ENCODE results near the gene IL22RA2.

DNA sequence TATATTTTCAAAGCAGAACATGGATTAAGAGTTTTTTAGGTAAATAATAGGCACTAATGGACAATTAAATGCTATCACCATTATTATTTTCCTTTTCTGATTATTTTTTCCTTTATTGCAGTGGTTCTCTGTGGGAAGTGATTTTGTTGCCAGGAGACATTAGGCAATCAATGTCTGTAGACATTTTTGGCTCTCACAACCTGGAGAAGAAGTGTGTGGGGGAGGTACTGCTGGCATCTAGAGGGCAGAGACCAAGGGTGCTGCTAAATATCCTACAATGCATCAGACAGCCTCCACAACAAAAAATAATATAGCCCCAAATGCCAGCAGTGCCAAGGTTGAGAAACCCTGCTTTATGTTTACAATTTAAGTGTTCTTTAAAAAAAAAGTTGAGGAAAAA is 37.5 kb upstream of the IL22RA2 start:
- no peak for TF ChIP-seq BCL11B (tag by site-specific recombination; IDR thresholded peaks at IDR 0.05; ENCODE audit: low read depth)
- TF ChIP-seq ZNF423 (tag by site-specific recombination; IDR thresholded peaks at IDR 0.05): no peak
- no peak for TF ChIP-seq MYNN (tag by site-specific recombination; IDR thresholded peaks at IDR 0.05; ENCODE audit: borderline replicate concordance)
- TF ChIP-seq, protein P1, sequence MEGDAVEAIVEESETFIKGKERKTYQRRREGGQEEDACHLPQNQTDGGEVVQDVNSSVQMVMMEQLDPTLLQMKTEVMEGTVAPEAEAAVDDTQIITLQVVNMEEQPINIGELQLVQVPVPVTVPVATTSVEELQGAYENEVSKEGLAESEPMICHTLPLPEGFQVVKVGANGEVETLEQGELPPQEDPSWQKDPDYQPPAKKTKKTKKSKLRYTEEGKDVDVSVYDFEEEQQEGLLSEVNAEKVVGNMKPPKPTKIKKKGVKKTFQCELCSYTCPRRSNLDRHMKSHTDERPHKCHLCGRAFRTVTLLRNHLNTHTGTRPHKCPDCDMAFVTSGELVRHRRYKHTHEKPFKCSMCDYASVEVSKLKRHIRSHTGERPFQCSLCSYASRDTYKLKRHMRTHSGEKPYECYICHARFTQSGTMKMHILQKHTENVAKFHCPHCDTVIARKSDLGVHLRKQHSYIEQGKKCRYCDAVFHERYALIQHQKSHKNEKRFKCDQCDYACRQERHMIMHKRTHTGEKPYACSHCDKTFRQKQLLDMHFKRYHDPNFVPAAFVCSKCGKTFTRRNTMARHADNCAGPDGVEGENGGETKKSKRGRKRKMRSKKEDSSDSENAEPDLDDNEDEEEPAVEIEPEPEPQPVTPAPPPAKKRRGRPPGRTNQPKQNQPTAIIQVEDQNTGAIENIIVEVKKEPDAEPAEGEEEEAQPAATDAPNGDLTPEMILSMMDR (tag by site-specific recombination; IDR thresholded peaks at IDR 0.05): no peak
- TF ChIP-seq PRDM1 (tag by site-specific recombination; IDR thresholded peaks at IDR 0.05): no peak
